Memory B cell (primary cell): ENCODE measurements around the gene NCBP2L.

Experiments used
- ATAC-seq: fragments of 150-1000 bp; cut with Tn5 transposase; 2 replicates; pipeline ENCODE4 v1.10.0; 2021; ENCODE audit warnings: low read depth, mild to moderate bottlenecking, moderate library complexity
- DNase-seq, 2 donors: peaks; one replicate each; pipeline ENCODE4 v3.0.0; 2022; ENCODE audit warnings: low spot score in 2 of 2
- H3K27ac Mint-ChIP-seq: one replicate; pipeline ENCODE4 v1.8.0; 2022; ENCODE audit warnings: mild to moderate bottlenecking, moderate library complexity, mixed read lengths
- H3K27me3 Mint-ChIP-seq: one replicate; pipeline ENCODE4 v1.8.0; 2022; ENCODE audit warnings: mixed read lengths
- H3K36me3 Mint-ChIP-seq: one replicate; pipeline ENCODE4 v1.8.0; 2022; ENCODE audit warnings: mild to moderate bottlenecking, mixed read lengths
- H3K4me1 Mint-ChIP-seq: one replicate; pipeline ENCODE4 v1.8.0; 2022; ENCODE audit warnings: mixed read lengths
- H3K4me3 Mint-ChIP-seq: one replicate; pipeline ENCODE4 v1.8.0; 2022; ENCODE audit warnings: mild to moderate bottlenecking, moderate library complexity, mixed read lengths
- H3K9me3 Mint-ChIP-seq: one replicate; pipeline ENCODE4 v1.8.0; 2022; ENCODE audit warnings: mixed read lengths

The NCBP2L gene

GRCh38 chrX:107764845-107765608 lies 12.5 kb upstream of the NCBP2L start:
- Mint-ChIP-seq H3K27me3 (no peaks in the 10 kb centered on the region), H3K9me3 (no peaks in the 10 kb centered on the region), H3K4me1 (peaks cover 3% of the 10 kb centered on the region), H3K36me3 (no peaks in the 10 kb centered on the region), H3K4me3 (no peak overlapping the region), H3K27ac (no peak overlapping the region)
- DNase-seq: no peak
- no peak for ATAC-seq

- Mint-ChIP-seq H3K36me3 (no peaks in the 10 kb centered on the region), H3K4me3 (no peak overlapping the region), H3K27me3 (no peaks in the 10 kb centered on the region), H3K9me3 (no peaks in the 10 kb centered on the region), H3K4me1 (peaks cover 3% of the 10 kb centered on the region), H3K27ac (no peak overlapping the region)
- no peak for DNase-seq
- ATAC-seq: no peak
These were observed 10.9 kb upstream of the NCBP2L start for GRCh38 chrX:107766470-107767150.

- Mint-ChIP-seq H3K4me3 (no peak overlapping the region), H3K4me1 (peaks cover 3% of the 10 kb centered on the region), H3K9me3 (no peaks in the 10 kb centered on the region), H3K36me3 (no peaks in the 10 kb centered on the region), H3K27ac (no peak overlapping the region), H3K27me3 (no peaks in the 10 kb centered on the region)
- ATAC-seq (no peak), DNase-seq (no peak)
These were observed 9.5 kb upstream of the NCBP2L start for GRCh38 chrX:107768051-107768450.

- no peak overlapping the region for H3K4me3 Mint-ChIP-seq
- no peak for DNase-seq
- no peaks in the 10 kb centered on the region for H3K27me3 Mint-ChIP-seq
- no peak overlapping the region for H3K27ac Mint-ChIP-seq
- H3K36me3 Mint-ChIP-seq: no peaks in the 10 kb centered on the region
- peaks cover 2% of the 10 kb centered on the region for H3K4me1 Mint-ChIP-seq
- ATAC-seq: no peak
- H3K9me3 Mint-ChIP-seq: no peaks in the 10 kb centered on the region
These were observed 7.8 kb upstream of the NCBP2L start for GRCh38 chrX:107769581-107770317.

GRCh38 chrX:107773206-107773605 lies 4.3 kb upstream of the NCBP2L start:
- no peaks in the 10 kb centered on the region for H3K27me3 Mint-ChIP-seq
- ATAC-seq (no peak), DNase-seq (no peak)
- H3K9me3 Mint-ChIP-seq: no peaks in the 10 kb centered on the region
- no peak overlapping the region for H3K4me3 Mint-ChIP-seq
- no peaks in the 10 kb centered on the region for H3K36me3 Mint-ChIP-seq
- H3K27ac Mint-ChIP-seq: no peak overlapping the region
- H3K4me1 Mint-ChIP-seq: peaks cover 13% of the 10 kb centered on the region

- Mint-ChIP-seq H3K27ac (no peak overlapping the region), H3K36me3 (no peaks in the 10 kb centered on the region), H3K9me3 (no peaks in the 10 kb centered on the region), H3K27me3 (no peaks in the 10 kb centered on the region), H3K4me1 (peaks cover 13% of the 10 kb centered on the region), H3K4me3 (no peak overlapping the region)
- ATAC-seq (no peak), DNase-seq (no peak)
These were observed 3.6 kb upstream of the NCBP2L start for GRCh38 chrX:107773906-107774435.

- no peak for ATAC-seq
- no peak for DNase-seq
These were observed 2.4 kb upstream of the NCBP2L start for GRCh38 chrX:107775000-107775733.

GRCh38 chrX:107775734-107776511 lies 1.6 kb upstream of the NCBP2L start, which contains the start of gene TSC22D3:
Gene TSC22D3, minus strand, starts transcription at chrX:107775787. Its CDS starts 368 bp downstream, at chrX:107775419.
- Mint-ChIP-seq H3K27me3 (no peaks in the 10 kb centered on the region), H3K27ac (peak within 1 kb of the TSS; percentile 84), H3K4me3 (peak within 1 kb of the TSS; percentile 98), H3K9me3 (no peaks in the 10 kb centered on the region), H3K4me1 (peaks cover 13% of the 10 kb centered on the region), H3K36me3 (no peaks in the 10 kb centered on the region)
- DNase-seq (peak; percentile 31 to 36), ATAC-seq (peak; percentile 68)

More at GRCh38 chrX:107775000-107775733, 2.4 kb upstream of the NCBP2L start:
- H3K4me3 Mint-ChIP-seq: peak overlapping the region; percentile 74
- H3K27ac Mint-ChIP-seq: no peak overlapping the region
- peaks cover 13% of the 10 kb centered on the region for H3K4me1 Mint-ChIP-seq
- no peaks in the 10 kb centered on the region for H3K36me3 Mint-ChIP-seq
- no peaks in the 10 kb centered on the region for H3K27me3 Mint-ChIP-seq
- no peaks in the 10 kb centered on the region for H3K9me3 Mint-ChIP-seq

- H3K27me3 Mint-ChIP-seq: no peaks in the 10 kb centered on the region
- peak overlapping the region; percentile 98 for H3K4me3 Mint-ChIP-seq
- peaks cover 13% of the 10 kb centered on the region for H3K4me1 Mint-ChIP-seq
- peak overlapping the region; percentile 84 for H3K27ac Mint-ChIP-seq
- no peaks in the 10 kb centered on the region for H3K9me3 Mint-ChIP-seq
- ATAC-seq (peak; percentile 75), DNase-seq (peak; percentile 54 to 66)
- H3K36me3 Mint-ChIP-seq: no peaks in the 10 kb centered on the region
These were observed 641 bp upstream of the NCBP2L start for GRCh38 chrX:107776649-107777535.

- Mint-ChIP-seq H3K4me3 (no peak overlapping the region), H3K27me3 (peaks cover 2% of the 10 kb centered on the region), H3K36me3 (no peaks in the 10 kb centered on the region), H3K4me1 (peaks cover 11% of the 10 kb centered on the region), H3K27ac (no peak overlapping the region), H3K9me3 (no peaks in the 10 kb centered on the region)
- ATAC-seq: no peak
- DNase-seq: no peak
These were observed 3.0 kb downstream of the NCBP2L start for GRCh38 chrX:107780525-107780924.

- no peak for DNase-seq
- ATAC-seq: no peak
- Mint-ChIP-seq H3K4me1 (no peaks in the 10 kb centered on the region), H3K36me3 (no peaks in the 10 kb centered on the region), H3K27me3 (peaks cover 5% of the 10 kb centered on the region), H3K4me3 (no peak overlapping the region), H3K9me3 (no peaks in the 10 kb centered on the region), H3K27ac (no peak overlapping the region)
These were observed 10.3 kb downstream of the NCBP2L start for GRCh38 chrX:107787827-107788226.

GRCh38 chrX:107804427-107804826 lies 26.9 kb downstream of the NCBP2L start:
- no peaks in the 10 kb centered on the region for H3K9me3 Mint-ChIP-seq
- peaks cover 2% of the 10 kb centered on the region for H3K36me3 Mint-ChIP-seq
- DNase-seq (no peak), ATAC-seq (no peak)
- no peaks in the 10 kb centered on the region for H3K4me1 Mint-ChIP-seq
- no peak overlapping the region for H3K27ac Mint-ChIP-seq
- H3K27me3 Mint-ChIP-seq: peaks cover 10% of the 10 kb centered on the region
- H3K4me3 Mint-ChIP-seq: no peak overlapping the region
